K562 (cell line): Measurements from ENCODE around the gene ADCY5. TPM values are rescaled to one million over a fixed set of nuclear protein-coding genes. Genes with fewer than 3 reads are reported as not detected.

Experiments used
- ATAC-seq: fragments of 200-7000 bp; cut with Tn5 transposase; 3 replicates; pipeline ENCODE4 v1.9.1; 2020; ENCODE audit warnings: moderate library complexity
- BruUV-seq: library from RNA; stranded (reverse); fragments of 400-500 nt; replicated peaks from 2 replicates; lab custom pipeline; 2021; lab: Mats Ljungman, UMichigan
- CTCF ChIA-PET: fragments of 300-600 bp; formaldehyde crosslinking; extraction: SDS; loops from one replicate; lab custom pipeline; 2021; ENCODE audit warnings: low intra/inter-chr PET ratio; lab: Yijun Ruan, JAX
- POLR2A ChIA-PET: fragments of 300-600, 350-650 bp; sonication (Branson Sonifier 250); formaldehyde crosslinking; extraction: SDS; loops from one replicate; lab custom pipeline; 2021; ENCODE audit warnings: antibody characterized with exemption, inconsistent platforms; lab: Yijun Ruan, JAX
- DNase-seq, 4 experiments: peaks; one replicate each; pipeline versions ENCODE4 v3.0.0 to v3.0.0-alpha.2; 2011 to 2018; ENCODE audit warnings: low spot score in 3 of 4, mixed read lengths in 3 of 4; ENCODE audit errors: extremely low read depth in 1 of 4
- FAIRE-seq: peaks from 2 replicates; lab custom pipeline; 2011; peaks lifted over from hg19 to GRCh38; lab: Jason Lieb, UNC
- H2AFZ ChIP-seq: 2 replicates; pipeline ENCODE4 v1.6.0; 2011; ENCODE audit warnings: low read depth, low read length, control low read depth, inconsistent platforms
- H3K27ac ChIP-seq: fragments of 200-600 bp; 3 replicates; pipeline ENCODE4 v1.8.0; 2011; ENCODE audit warnings: low read depth, mild to moderate bottlenecking, control low read depth, inconsistent platforms, low read length, moderate library complexity, mixed read lengths; ENCODE audit errors: extremely low read depth
- H3K27me3 ChIP-seq, 2 experiments: fragments of 300-600 bp in 1 of 2; 2 replicates in 1 of 2; 3 replicates in 1 of 2; pipeline versions ENCODE4 v1.6.0 to v1.8.0; 2011; ENCODE audit warnings: inconsistent platforms in 2 of 2, low read length in 2 of 2, mild to moderate bottlenecking in 1 of 2, mixed read lengths in 1 of 2, moderate library complexity in 1 of 2; ENCODE audit not compliant: control insufficient read depth in 2 of 2, insufficient read depth in 2 of 2
- H3K36me3 ChIP-seq: fragments of 300-600 bp; 3 replicates; pipeline ENCODE4 v1.8.0; 2011; ENCODE audit warnings: mild to moderate bottlenecking, low read length, inconsistent platforms; ENCODE audit not compliant: control insufficient read depth, insufficient read depth
- H3K4me1 ChIP-seq, 2 experiments: fragments of 200-600 bp in 1 of 2; replicated peaks in 1 of 2; 2 replicates in 1 of 2; 3 replicates in 1 of 2; pipeline versions ENCODE4 v1.5.1 to v1.8.0; 2011; ENCODE audit warnings: inconsistent platforms in 2 of 2, low read length in 2 of 2, mild to moderate bottlenecking in 1 of 2, mixed read lengths in 1 of 2, moderate library complexity in 1 of 2; ENCODE audit not compliant: control insufficient read depth in 2 of 2, insufficient read depth in 2 of 2
- H3K4me2 ChIP-seq: 2 replicates; pipeline ENCODE4 v1.6.1; 2011; ENCODE audit warnings: low read length, control low read depth, inconsistent platforms, mixed read lengths; ENCODE audit not compliant: insufficient read depth
- H3K4me3 ChIP-seq: fragments of 200-600 bp; sonication (generic), shearing (Covaris generic); 2 replicates; pipeline ENCODE4 v1.5.1; 2016; ENCODE audit warnings: control low read depth, inconsistent platforms
- H3K79me2 ChIP-seq: fragments of 200-600 bp; 3 replicates; pipeline ENCODE4 v1.8.0; 2011; ENCODE audit warnings: low read length, inconsistent platforms; ENCODE audit not compliant: control insufficient read depth, insufficient read depth
- H3K9ac ChIP-seq, 2 experiments: 2 replicates each; pipeline versions ENCODE4 v1.6.0 to v1.6.1; 2011; ENCODE audit warnings: low read depth in 2 of 2, low read length in 2 of 2, control low read depth in 1 of 2, inconsistent platforms in 1 of 2, mild to moderate bottlenecking in 1 of 2, mixed read lengths in 1 of 2; ENCODE audit not compliant: insufficient read depth in 1 of 2
- H3K9me1 ChIP-seq: one replicate; pipeline ENCODE4 v1.6.0; 2011; ENCODE audit warnings: inconsistent platforms, mild to moderate bottlenecking, low read length, moderate library complexity; ENCODE audit not compliant: control insufficient read depth, insufficient read depth
- H3K9me3 ChIP-seq: replicated peaks from 2 replicates; pipeline ENCODE4 v1.5.1; 2011; ENCODE audit warnings: low read depth, low read length, inconsistent platforms; ENCODE audit not compliant: control insufficient read depth, insufficient read depth
- H4K20me1 ChIP-seq: replicated peaks from 2 replicates; pipeline ENCODE4 v1.6.1; 2011; ENCODE audit warnings: low read length, inconsistent platforms, mixed read lengths; ENCODE audit not compliant: control insufficient read depth, insufficient read depth
- ARID1B ChIP-seq: fragments of 450-650 bp; IDR thresholded peaks from 2 replicates; pipeline ENCODE4 v1.6.1; 2016; ENCODE audit warnings: antibody characterized with exemption, mild to moderate bottlenecking, inconsistent platforms
- ARID4B ChIP-seq: sonication (generic); formaldehyde crosslinking; IDR thresholded peaks from 2 replicates; pipeline ENCODE4 v1.8.0; 2022; ENCODE audit warnings: mild to moderate bottlenecking, missing genetic modification reagents
- BRD9 ChIP-seq: fragments of 450-650 bp; IDR thresholded peaks from 2 replicates; pipeline ENCODE4 v1.6.1; 2018; ENCODE audit warnings: low read depth; ENCODE audit not compliant: partially characterized antibody
- CBFA2T3 ChIP-seq: fragments of 450-650 bp; IDR thresholded peaks from 2 replicates; pipeline ENCODE4 v1.6.1; 2017
- CHD4 ChIP-seq: fragments of 200-600 bp; sonication (generic); IDR thresholded peaks from 3 replicates; pipeline ENCODE4 v1.6.1; 2012; ENCODE audit warnings: low read depth, mild to moderate bottlenecking, mixed read lengths, low read length, inconsistent platforms; ENCODE audit not compliant: insufficient read depth, insufficient replicate concordance, poor library complexity, severe bottlenecking
- L3MBTL2 ChIP-seq: fragments of 450-650 bp; IDR thresholded peaks from 2 replicates; pipeline ENCODE4 v1.6.1; 2016; ENCODE audit warnings: mild to moderate bottlenecking, moderate library complexity
- MXI1 ChIP-seq: IDR thresholded peaks from 2 replicates; pipeline ENCODE4 v1.6.1; 2011; ENCODE audit warnings: low read depth, mild to moderate bottlenecking, improper control_type of control experiment, low read length
- NRF1 ChIP-seq, 2 experiments: fragments of 450-650 bp; IDR thresholded peaks in 1 of 2; conservative IDR thresholded peaks in 1 of 2; 2 replicates each; pipeline ENCODE4 v1.6.1; 2014; ENCODE audit warnings: mild to moderate bottlenecking in 2 of 2
- TGIF2 ChIP-seq: sonication (generic); formaldehyde crosslinking; IDR thresholded peaks from 2 replicates; pipeline ENCODE4 v1.8.1; 2022; ENCODE audit warnings: mild to moderate bottlenecking, missing genetic modification reagents, moderate library complexity
- ZNF217 ChIP-seq: sonication (generic); formaldehyde crosslinking; IDR thresholded peaks from 2 replicates; pipeline ENCODE4 v1.8.0; 2022; ENCODE audit warnings: mild to moderate bottlenecking, missing genetic modification reagents
- WGBS: fragments of 100-300 bp; shearing (Covaris generic); methylation state at CpG from one replicate; pipeline ENCODE4 v1.1.6; 2016; ENCODE audit warnings: low coverage, mixed read lengths; ENCODE audit not compliant: insufficient coverage; ENCODE audit errors: missing lambda C conversion rate; 5-methylcytosine and 5-hydroxymethylcytosine counted together
- in situ Hi-C: fragments of 300-500 bp; cut with MboI; formaldehyde crosslinking; loops from 4 replicates; pipeline ENCODE4 v1.15.0; 2018; ENCODE audit warnings: inconsistent platforms, mixed read lengths
- intact Hi-C: fragments of 100-400 bp; cut with micrococcal nuclease; formaldehyde crosslinking; loops from 2 replicates; pipeline ENCODE4 v1.14.2; 2022
- polyA plus RNA-seq, 8 experiments: library from polyadenylated mRNA; depleted of rRNA in 4 of 8; stranded (reverse) in 5 of 8; unstranded in 3 of 8; fragments of >200 nt; fragmentation: Nextera tagmentation in 2 of 8; fragmentation: Illumina TruSeq in 1 of 8; extraction: Ambion mirVana in 2 of 8; extraction: Trizol in 1 of 8; gene quantifications; 2 replicates each; pipeline versions ENCODE4 v1.2.1 to v1.2.3, GENCODE V29; 2011 to 2014; ENCODE audit warnings: inconsistent platforms in 1 of 8, missing spikeins in 1 of 8
- total RNA-seq, 7 experiments: library from RNA; depleted of rRNA in 6 of 7; stranded (reverse); fragments of >200 nt in 6 of 7; fragmentation: Illumina TruSeq in 2 of 7; extraction: Trizol in 2 of 7; gene quantifications; 2 replicates each; pipeline versions ENCODE4 v1.2.1 to v1.2.3, GENCODE V29; 2011 to 2021; ENCODE audit warnings: low replicate concordance in 1 of 7
- TF ChIP-seq, protein P1 (sequence below): fragments of 250-450 bp; sonication (Bioruptor Pico); IDR thresholded peaks from 2 replicates; pipeline ENCODE4 v1.5.0; 2021

Gene ADCY5
- total and polyA plus RNA-seq, 9 of the 15 experiments (the other 6 are each of a cell fraction or from before 2014, with no cell fraction given) = under 0.01 TPM; not detected in 8

DNA sequence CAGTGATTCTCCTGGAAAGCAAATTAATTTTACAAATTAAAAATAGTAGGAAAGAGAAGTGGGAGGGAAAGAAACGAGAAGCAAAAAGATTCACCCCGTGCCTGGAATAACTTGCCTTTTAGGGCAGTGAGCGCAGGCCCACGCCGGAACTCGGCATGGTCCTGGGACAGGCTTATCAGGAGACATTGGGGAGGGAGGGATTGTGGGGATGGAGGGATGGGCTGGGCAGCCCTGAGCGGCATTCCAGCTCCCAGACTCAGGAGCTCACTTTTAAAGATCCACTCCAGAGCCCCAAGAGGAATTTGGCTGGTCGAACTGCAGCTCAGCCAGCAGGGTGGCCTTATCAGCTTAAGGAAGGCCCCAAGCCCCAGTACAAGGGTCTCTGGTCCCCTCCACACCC lies 117.9 kb downstream of the ADCY5 start:
- Histone ChIP-seq H3K36me3 (no peaks in the 10 kb centered on the region), H3K4me1 (peaks cover 0 to 4% of the 10 kb centered on the region in 2 experiments; a peak in 1 of 5 replicates), H3K9ac (no peak overlapping the region), H2AFZ (no peak overlapping the region), H3K9me3 (no peaks in the 10 kb centered on the region), H3K79me2 (no peaks in the 10 kb centered on the region), H3K27ac (no peak overlapping the region), H3K4me2 (no peak overlapping the region), H3K4me3 (no peak overlapping the region), H3K9me1 (no peaks in the 10 kb centered on the region), H4K20me1 (no peaks in the 10 kb centered on the region), H3K27me3 (peaks cover 0 to 25% of the 10 kb centered on the region in 2 experiments; a peak in 3 of 5 replicates)
- WGBS = 8% methylated on average over 5 of the region's 8 CpGs
- DNase-seq (no peak), ATAC-seq (no peak), FAIRE-seq (no peak)
- TF ChIP-seq ARID1B (no peak), NRF1 (conservative IDR thresholded peaks at IDR 0.05 in 1 of 2, IDR thresholded peaks at IDR 0.05 in 1 of 2) (no peak), CBFA2T3 (no peak), MXI1 (no peak), CHD4 (no peak), ARID4B (no peak), TGIF2 (CRISPR knock-in tag) (no peak), L3MBTL2 (no peak), BRD9 (no peak), ZNF217 (CRISPR knock-in tag) (no peak)
- TF ChIP-seq, protein P1, sequence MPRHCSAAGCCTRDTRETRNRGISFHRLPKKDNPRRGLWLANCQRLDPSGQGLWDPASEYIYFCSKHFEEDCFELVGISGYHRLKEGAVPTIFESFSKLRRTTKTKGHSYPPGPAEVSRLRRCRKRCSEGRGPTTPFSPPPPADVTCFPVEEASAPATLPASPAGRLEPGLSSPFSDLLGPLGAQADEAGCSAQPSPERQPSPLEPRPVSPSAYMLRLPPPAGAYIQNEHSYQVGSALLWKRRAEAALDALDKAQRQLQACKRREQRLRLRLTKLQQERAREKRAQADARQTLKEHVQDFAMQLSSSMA = no peak
- intact Hi-C loops = no loop called here
- POLR2A ChIA-PET = no interaction called here
- in situ Hi-C loops = loop anchor here (5.0 kb wide), 1 partner anchor 156 kb away; no protein-coding TSS in a partner anchor
- CTCF ChIA-PET = no interaction called here
- no TSS peak for BruUV-seq
